Activated naive CD4-positive, alpha-beta T cell treated with Interleukin-2 at 50 U/mL for 16 hours (primary cell): ENCODE results near the gene AKAP7.

Experiments
- DNase-seq: peaks from one replicate; pipeline ENCODE4 v3.0.0-alpha.2; 2020

AKAP7 gene

DNA sequence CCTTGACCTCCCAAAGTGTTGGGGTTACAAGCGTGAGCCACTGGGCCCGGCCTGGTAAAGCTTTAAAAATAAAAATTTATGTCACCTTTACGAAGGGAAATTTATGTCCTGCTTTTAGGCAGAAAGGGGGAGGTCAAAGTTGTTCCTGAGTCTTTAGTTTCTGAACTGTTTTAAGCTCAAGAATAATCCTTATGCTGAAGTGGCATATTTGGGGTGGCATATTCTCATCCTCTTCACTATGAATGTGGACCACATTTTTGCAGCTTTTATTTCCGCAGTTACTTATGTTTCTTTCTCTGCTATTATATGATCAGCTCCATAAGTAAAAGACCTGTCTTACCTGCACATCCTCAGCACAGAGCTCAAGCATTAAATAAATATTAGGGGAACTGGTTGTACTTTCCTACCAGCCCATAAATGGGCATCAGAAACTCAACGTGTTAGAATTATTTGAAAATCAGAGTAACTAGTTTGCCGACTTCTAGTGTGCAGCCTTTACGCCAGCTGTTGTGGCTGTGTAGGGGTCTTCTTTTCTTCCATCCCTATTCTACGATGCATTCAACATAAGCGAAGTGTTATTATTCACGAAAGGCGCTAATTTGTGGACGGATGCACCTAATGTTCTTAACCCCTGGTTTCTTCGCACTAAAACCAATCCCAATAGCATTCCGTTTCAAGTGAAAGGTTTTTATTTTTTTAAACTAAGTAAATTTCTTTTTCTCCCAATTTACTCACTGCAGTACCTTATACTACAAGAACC is 867 bp upstream of the AKAP7 start:
- no peak for DNase-seq

DNA sequence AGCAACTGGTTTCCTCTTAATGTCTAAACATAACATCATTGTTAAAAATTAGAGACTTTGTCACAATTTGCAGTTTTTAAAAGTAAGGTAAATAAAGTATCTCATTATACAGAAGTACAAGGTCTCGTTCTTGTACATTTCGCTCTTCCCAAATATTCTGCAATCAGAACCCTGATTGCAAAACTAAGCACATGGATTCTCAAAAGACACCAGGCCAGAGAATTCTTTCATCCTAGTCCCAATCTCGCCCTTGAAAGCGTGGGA is 355 bp upstream of the AKAP7 start:
- DNase-seq, result no peak

- DNase-seq, result no peak
These were observed 937 bp downstream of the AKAP7 start for GRCh38 chr6:131136021-131136786.

- no peak for DNase-seq
These were observed 4.3 kb downstream of the AKAP7 start for GRCh38 chr6:131139599-131139998.

- DNase-seq, result no peak
These were observed 8.1 kb downstream of the AKAP7 start for GRCh38 chr6:131143319-131143718.

- no peak for DNase-seq
These were observed 11.6 kb downstream of the AKAP7 start for GRCh38 chr6:131146865-131147264.

DNA sequence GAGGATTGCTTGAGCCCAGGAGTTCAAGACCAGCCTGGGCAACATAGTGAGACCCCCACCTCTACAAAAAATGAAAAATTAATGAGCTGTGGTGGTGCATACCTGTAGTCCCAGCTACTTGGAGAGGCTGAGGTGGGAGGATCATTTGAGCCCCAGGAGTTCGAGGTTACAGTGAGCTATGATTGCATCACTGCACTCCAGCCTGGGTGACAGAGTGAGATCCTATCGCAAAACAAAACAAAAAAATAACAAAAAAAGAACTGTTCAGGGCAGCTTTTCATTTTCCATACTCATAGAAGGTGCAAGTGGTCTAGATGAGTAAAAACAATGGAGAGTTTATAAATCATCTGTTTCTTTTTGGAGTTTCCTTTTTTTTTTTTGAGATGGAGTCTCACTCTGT is 21.1 kb downstream of the AKAP7 start:
- no peak for DNase-seq

DNA sequence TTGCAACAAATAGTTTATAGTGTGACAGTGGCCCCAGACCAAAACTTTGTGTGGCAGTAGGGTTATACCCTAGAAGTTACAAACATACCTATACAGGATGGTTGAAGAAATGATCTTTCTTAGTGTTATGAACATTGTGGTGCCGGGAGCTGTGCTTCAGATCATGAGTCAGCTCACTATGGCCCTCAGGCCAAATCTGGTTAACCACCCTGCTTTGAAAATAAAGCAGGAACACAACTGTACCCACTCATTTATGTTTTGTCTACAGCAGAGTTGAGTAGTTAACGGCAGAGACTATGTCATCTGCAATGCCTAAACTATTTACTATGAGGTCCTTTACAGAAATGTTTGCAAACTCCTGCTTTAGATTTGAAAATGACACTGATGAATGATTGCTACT is 24.3 kb downstream of the AKAP7 start:
- no peak for DNase-seq

- no peak for DNase-seq
These were observed 25.0 kb downstream of the AKAP7 start for GRCh38 chr6:131160254-131160758.

DNA sequence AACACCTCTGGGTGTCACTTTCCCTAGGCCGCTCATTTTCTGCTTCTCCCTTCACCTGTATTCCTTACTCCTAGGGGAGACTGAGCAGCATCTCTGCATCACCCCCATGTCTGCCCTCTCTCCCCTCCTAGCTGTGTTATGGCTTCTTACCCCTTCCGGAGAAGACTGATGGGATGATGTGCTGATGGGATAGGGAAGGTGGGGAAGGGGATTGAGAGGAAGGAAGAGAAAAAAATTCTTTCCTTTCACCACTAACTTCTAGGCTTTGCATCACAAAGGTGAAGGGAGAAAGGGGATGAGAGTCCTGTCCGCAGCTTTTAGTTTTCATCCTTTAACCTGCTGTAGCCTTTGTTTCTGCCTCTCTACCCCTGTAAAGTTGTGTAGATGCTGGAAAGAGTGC is 26.7 kb downstream of the AKAP7 start:
- DNase-seq, result no peak

DNA sequence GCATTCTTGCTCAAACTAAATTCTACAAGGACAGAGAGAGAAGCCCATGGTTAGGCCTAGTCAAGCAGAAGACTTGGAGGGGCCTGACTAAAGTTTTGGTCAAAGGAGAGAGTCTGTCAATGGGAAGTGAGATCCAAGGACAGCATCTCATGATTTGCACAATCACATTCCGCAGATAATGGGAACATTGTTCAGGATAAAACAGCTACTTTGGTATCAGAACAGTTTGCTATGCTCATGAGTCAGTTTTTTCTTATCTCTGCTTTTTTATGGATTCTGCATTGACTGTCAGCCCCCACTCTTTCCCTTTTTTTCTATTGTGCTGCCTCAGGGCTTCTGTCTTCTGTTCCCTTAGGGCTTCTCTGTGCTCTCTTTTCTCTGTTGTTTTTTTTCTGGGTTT is 28.6 kb downstream of the AKAP7 start:
- no peak for DNase-seq

DNA sequence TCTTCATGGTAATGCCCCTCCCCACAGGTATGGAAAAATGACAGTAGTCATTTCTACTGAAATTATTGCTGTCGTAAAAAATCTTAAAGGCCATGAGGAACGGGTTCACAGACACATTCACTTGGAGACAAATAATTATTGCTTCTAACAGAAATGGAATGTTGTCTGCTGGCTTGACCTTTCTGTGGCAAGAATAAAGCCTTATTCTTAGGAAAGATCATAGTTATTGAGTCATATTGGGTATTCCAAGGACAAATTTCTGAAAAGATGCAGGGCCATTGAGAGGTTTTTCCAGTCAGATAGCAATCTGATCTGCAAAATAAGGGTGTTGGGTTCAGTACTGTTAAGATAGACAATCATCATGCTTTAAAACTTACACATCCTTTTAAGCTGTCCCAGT is 29.2 kb downstream of the AKAP7 start:
- DNase-seq, result no peak

GRCh38 chr6:131167773-131168172 is 32.5 kb downstream of the AKAP7 start:
- no peak for DNase-seq

GRCh38 chr6:131169613-131170012 is 34.3 kb downstream of the AKAP7 start:
- no peak for DNase-seq

DNA sequence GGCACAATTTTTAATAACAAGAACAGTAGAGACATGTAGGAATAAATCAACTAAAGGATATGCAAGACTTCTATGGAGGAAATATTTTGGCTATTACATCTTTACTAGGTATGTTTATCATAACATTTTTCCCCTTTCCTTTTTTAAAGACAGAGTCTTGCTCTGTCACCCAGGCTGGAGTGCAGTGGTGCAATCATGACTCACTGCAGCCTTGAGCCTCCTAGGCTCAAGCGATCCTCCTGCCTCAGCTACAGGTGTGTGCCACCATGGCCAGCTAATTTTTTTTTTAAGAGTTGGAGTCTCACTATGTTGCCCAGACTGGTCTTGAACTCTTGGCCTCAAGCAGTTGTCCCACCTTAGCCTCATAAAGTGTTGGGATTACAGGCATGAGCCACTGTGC is 37.0 kb downstream of the AKAP7 start:
- no peak for DNase-seq

- DNase-seq, result no peak
These were observed 38.4 kb downstream of the AKAP7 start for GRCh38 chr6:131173680-131174079.

GRCh38 chr6:131175564-131175963 is 40.3 kb downstream of the AKAP7 start:
- DNase-seq, result no peak

- DNase-seq, result no peak
These were observed 42.7 kb downstream of the AKAP7 start for GRCh38 chr6:131177996-131178395.

DNA sequence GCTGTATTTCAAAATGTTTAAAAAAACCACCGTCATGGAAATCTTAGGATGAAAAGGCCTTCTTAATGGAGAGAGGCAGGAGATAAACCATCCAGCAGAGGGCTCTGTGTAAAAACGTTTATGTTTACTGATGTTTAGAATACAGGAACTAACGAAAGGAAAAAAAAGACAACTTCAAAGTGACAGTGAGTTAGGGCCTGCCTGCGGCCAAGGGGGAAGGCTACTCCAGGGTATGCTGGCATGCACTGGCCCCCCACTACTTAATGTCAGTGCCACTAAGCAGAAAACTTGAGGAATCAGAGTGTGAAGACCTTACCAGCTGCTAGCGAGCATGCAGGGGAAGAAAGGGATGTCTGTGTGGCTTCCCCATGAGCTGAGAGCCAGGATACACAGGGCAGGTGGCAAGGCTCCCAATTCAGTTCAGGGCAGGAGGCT is 47.7 kb downstream of the AKAP7 start:
- DNase-seq, result peak; percentile 4

DNA sequence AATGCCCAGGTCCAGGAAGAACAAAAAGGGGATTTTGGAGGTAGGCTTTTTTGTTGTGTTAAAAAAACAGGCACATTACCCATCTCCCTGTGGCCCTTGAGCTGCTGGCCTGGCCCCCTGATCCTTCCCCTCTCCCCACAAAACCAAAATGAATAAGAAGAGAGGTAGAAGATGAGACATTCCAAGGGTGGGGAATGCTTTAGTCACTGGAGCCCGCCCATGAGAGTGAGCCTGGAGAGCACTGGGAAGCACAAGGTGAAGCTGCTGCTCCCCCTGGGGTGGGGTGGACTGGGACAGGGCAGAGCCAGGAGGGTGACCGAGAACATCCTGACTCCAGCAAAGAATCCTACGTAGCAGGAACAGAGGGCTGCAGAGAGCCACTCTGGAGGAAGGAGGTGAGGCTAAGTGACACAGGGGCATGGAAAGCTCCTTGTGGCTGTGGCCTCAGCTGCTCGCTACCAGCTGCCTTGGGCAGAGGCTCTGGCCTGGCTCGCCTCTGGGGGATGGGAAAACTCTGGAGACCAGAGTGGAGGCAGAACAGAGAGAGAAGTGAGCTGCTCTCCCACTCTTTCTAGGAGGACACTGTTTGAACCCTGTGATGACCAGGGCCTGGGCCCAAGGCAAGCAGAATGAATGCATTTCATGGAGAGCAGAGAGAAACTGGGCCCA is 48.3 kb downstream of the AKAP7 start:
- no peak for DNase-seq

- DNase-seq, result no peak
These were observed 56.3 kb downstream of the AKAP7 start for GRCh38 chr6:131191590-131191989.

GRCh38 chr6:131197716-131198115 is 62.4 kb downstream of the AKAP7 start:
- DNase-seq, result no peak

- DNase-seq, result peak; percentile 70
These were observed 64.5 kb downstream of the AKAP7 start for GRCh38 chr6:131199568-131200272.
